OCI-LY3 (cell line): ENCODE measurements around the gene SLC25A21.

ENCODE experiments used
- CTCF ChIP-seq: fragments of 200-600, 300-600 bp; sonication (generic); IDR thresholded peaks from 2 replicates; pipeline ENCODE4 v1.5.1; 2014; ENCODE audit warnings: antibody characterized with exemption, low read length, low read depth
- EZH2phosphoT487 ChIP-seq: fragments of 200-600 bp; shearing (Covaris generic); IDR thresholded peaks from 2 replicates; pipeline ENCODE4 v1.6.1; 2018; ENCODE audit warnings: antibody characterized with exemption, mixed run types, low read depth

DNA sequence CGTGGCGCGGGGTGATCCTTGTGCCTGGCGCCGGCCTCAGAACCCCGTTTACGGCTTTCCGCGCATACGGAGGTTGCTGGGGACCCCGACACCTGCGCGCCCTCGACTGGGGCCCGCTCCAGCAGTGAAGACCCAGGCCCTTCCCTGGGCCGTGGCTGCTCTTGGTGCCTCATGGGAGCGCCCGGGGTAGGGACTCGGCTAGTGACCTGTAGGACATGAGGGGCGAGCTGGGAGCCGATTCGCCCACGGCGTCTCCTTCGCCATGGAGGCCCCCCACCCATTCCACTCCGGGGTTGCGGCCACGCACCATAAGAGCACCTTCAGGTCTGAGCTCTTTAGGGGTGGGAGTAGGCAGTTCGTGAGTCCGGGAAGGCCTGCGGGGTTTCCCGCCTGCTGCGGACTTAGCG is 525.0 kb downstream of the SLC25A21 start:
- TF ChIP-seq CTCF (no peak), EZH2phosphoT487 (no peak)
